ENCODE results near the gene FN1.

DNA sequence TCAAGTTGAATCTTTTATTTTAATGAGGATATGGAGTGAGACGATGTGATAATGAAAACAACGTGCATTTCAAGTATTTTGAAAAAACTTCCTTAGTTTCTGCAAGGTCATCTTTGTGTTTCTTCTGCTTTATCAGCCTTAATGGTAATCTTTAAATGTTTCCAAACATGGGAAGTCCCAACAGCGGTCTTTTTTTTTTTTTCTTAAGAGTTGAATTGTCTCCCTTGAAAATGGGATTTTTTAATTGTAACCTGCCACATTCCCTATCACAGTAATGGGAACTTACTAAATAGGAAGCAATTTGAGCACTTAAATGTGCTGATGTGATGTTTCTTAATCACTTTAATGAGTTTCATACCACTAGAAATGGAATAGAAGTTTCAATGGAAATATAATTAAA is 78.2 kb downstream of the FN1 start:
- TF ChIP-seq, protein P1, sequence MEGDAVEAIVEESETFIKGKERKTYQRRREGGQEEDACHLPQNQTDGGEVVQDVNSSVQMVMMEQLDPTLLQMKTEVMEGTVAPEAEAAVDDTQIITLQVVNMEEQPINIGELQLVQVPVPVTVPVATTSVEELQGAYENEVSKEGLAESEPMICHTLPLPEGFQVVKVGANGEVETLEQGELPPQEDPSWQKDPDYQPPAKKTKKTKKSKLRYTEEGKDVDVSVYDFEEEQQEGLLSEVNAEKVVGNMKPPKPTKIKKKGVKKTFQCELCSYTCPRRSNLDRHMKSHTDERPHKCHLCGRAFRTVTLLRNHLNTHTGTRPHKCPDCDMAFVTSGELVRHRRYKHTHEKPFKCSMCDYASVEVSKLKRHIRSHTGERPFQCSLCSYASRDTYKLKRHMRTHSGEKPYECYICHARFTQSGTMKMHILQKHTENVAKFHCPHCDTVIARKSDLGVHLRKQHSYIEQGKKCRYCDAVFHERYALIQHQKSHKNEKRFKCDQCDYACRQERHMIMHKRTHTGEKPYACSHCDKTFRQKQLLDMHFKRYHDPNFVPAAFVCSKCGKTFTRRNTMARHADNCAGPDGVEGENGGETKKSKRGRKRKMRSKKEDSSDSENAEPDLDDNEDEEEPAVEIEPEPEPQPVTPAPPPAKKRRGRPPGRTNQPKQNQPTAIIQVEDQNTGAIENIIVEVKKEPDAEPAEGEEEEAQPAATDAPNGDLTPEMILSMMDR (conservative IDR thresholded peaks at IDR 0.05 in 1 of 2, IDR thresholded peaks at IDR 0.05 in 1 of 2; ENCODE audit: extremely low read depth in 1 of 2, insufficient read depth in 1 of 2, low read depth in 1 of 2, low read length in 2 of 2), result no peak
- TF ChIP-seq EZH2 (IDR thresholded peaks at IDR 0.05; ENCODE audit: borderline replicate concordance, low read length), result no peak

Data from mammary epithelial cell (primary cell).